K562 (cell line): ENCODE measurements around the gene ZNF358. TPM values are rescaled to one million over a fixed set of nuclear protein-coding genes. Genes with fewer than 3 reads are reported as not detected.

ENCODE experiments used
- CAMTA2 ChIP-seq: fragments of 250-450 bp; sonication (Bioruptor Pico); conservative IDR thresholded peaks from 2 replicates; pipeline ENCODE4 v1.5.1; 2022
- CC2D1A ChIP-seq: fragments of 450-650 bp; IDR thresholded peaks from 2 replicates; pipeline ENCODE4 v1.6.1; 2017; ENCODE audit warnings: mild to moderate bottlenecking
- COPS2 ChIP-seq: fragments of 450-650 bp; conservative IDR thresholded peaks from 2 replicates; pipeline ENCODE4 v1.6.1; 2016; ENCODE audit warnings: mild to moderate bottlenecking, moderate library complexity
- CREB3L1 ChIP-seq: fragments of 450-650 bp; IDR thresholded peaks from 2 replicates; pipeline ENCODE4 v1.6.1; 2014; ENCODE audit warnings: low read depth, mild to moderate bottlenecking, moderate library complexity, borderline replicate concordance
- DEAF1 ChIP-seq: fragments of 450-650 bp; formaldehyde crosslinking; IDR thresholded peaks from 2 replicates; pipeline ENCODE4 v1.4.0; 2020; ENCODE audit warnings: mild to moderate bottlenecking, moderate library complexity
- ILK ChIP-seq: fragments of 450-650 bp; IDR thresholded peaks from 2 replicates; pipeline ENCODE4 v1.6.1; 2016; ENCODE audit warnings: missing genetic modification characterization, low read depth, mild to moderate bottlenecking, missing compliant biosample characterization, moderate library complexity, borderline replicate concordance
- JUND ChIP-seq, 2 experiments: IDR thresholded peaks; 2 replicates in 1 of 2; 3 replicates in 1 of 2; pipeline ENCODE4 v1.6.1; 2011; ENCODE audit warnings: borderline replicate concordance in 2 of 2, low read depth in 2 of 2, low read length in 2 of 2, improper control_type of control experiment in 1 of 2, missing biosample characterization in 1 of 2, missing genetic modification characterization in 1 of 2, missing genetic modification reagents in 1 of 2
- KAT2B ChIP-seq: IDR thresholded peaks from one replicate; pipeline ENCODE4 v1.6.1; 2012; ENCODE audit warnings: low read depth, mild to moderate bottlenecking, control low read depth, inconsistent platforms, low read length, moderate library complexity
- KAT7 ChIP-seq: sonication (generic); formaldehyde crosslinking; IDR thresholded peaks from 2 replicates; pipeline ENCODE4 v1.8.0; 2022; ENCODE audit warnings: missing genetic modification reagents, mild to moderate bottlenecking, borderline replicate concordance
- KLF1 ChIP-seq: fragments of 450-650 bp; IDR thresholded peaks from 2 replicates; pipeline ENCODE4 v1.6.1; 2016; ENCODE audit warnings: missing genetic modification characterization, missing compliant biosample characterization
- MAFK ChIP-seq: IDR thresholded peaks from 2 replicates; pipeline ENCODE4 v1.6.1; 2011; ENCODE audit warnings: low read length, improper control_type of control experiment
- PCBP2 ChIP-seq: fragments of 200-400 bp; formaldehyde crosslinking; IDR thresholded peaks from 2 replicates; pipeline ENCODE4 v1.6.1; 2018; ENCODE audit warnings: low read length, low read depth, mild to moderate bottlenecking, moderate library complexity; ENCODE audit not compliant: poor library complexity, severe bottlenecking
- POLR2B ChIP-seq: fragments of 450-650 bp; IDR thresholded peaks from 2 replicates; pipeline ENCODE4 v1.6.1; 2018; ENCODE audit warnings: low read depth; ENCODE audit not compliant: partially characterized antibody
- POU5F1 ChIP-seq: fragments of 150-350 bp; IDR thresholded peaks from 2 replicates; pipeline ENCODE4 v1.6.1; 2014; ENCODE audit warnings: borderline replicate concordance, low read length, low read depth, mild to moderate bottlenecking; ENCODE audit not compliant: partially characterized antibody
- PPARD ChIP-seq: fragments of 250-450 bp; sonication (Bioruptor Pico); IDR thresholded peaks from 2 replicates; pipeline ENCODE4 v1.8.0; 2022; ENCODE audit warnings: inconsistent platforms, mild to moderate bottlenecking, moderate library complexity
- RAD21 ChIP-seq, 2 experiments: fragments of 250-450 bp in 1 of 2; fragments of 450-650 bp in 1 of 2; sonication (Bioruptor Pico) in 1 of 2; formaldehyde crosslinking in 1 of 2; IDR thresholded peaks in 1 of 2; conservative IDR thresholded peaks in 1 of 2; 2 replicates each; pipeline versions ENCODE4 v1.4.0 to v1.8.0; 2020 to 2022; ENCODE audit warnings: mild to moderate bottlenecking in 2 of 2, moderate library complexity in 1 of 2
- RAD51 ChIP-seq: fragments of 450-650 bp; IDR thresholded peaks from 2 replicates; pipeline ENCODE4 v1.7.1; 2016; ENCODE audit warnings: low read depth, mild to moderate bottlenecking, borderline replicate concordance
- SREBF1 ChIP-seq: fragments of 150-350 bp; IDR thresholded peaks from 2 replicates; pipeline ENCODE4 v1.6.1; 2014; ENCODE audit warnings: antibody characterized with exemption, low read depth, low read length, borderline replicate concordance
- ZBTB1 ChIP-seq: sonication (generic); formaldehyde crosslinking; IDR thresholded peaks from 2 replicates; pipeline ENCODE4 v1.8.1; 2023; ENCODE audit warnings: missing genetic modification reagents, low read depth, mild to moderate bottlenecking, borderline replicate concordance
- ZFP30 ChIP-seq: fragments of 250-450 bp; sonication (Bioruptor Pico); IDR thresholded peaks from 2 replicates; pipeline ENCODE4 v1.8.0; 2022; ENCODE audit warnings: moderate library complexity, mild to moderate bottlenecking, inconsistent platforms, borderline replicate concordance
- ZFPM2 ChIP-seq: fragments of 250-450 bp; sonication (Bioruptor Pico); IDR thresholded peaks from 2 replicates; pipeline ENCODE4 v1.5.1; 2022; ENCODE audit warnings: mild to moderate bottlenecking
- ZNF133 ChIP-seq: fragments of 250-450 bp; sonication (Bioruptor Pico); IDR thresholded peaks from 2 replicates; pipeline ENCODE4 v1.4.0; 2020; ENCODE audit warnings: mild to moderate bottlenecking
- ZNF165 ChIP-seq: fragments of 250-450 bp; sonication (Bioruptor Pico); IDR thresholded peaks from 2 replicates; pipeline ENCODE4 v1.4.0; 2020; ENCODE audit warnings: borderline replicate concordance
- ZNF354B ChIP-seq: fragments of 250-450 bp; sonication (Bioruptor Pico); IDR thresholded peaks from 2 replicates; pipeline ENCODE4 v1.4.0; 2020
- ZNF830 ChIP-seq: fragments of 250-450 bp; sonication (Bioruptor Pico); IDR thresholded peaks from 2 replicates; pipeline ENCODE4 v1.5.0; 2021; ENCODE audit warnings: mild to moderate bottlenecking
- polyA plus RNA-seq, 8 experiments: library from polyadenylated mRNA; depleted of rRNA in 4 of 8; stranded (reverse) in 5 of 8; unstranded in 3 of 8; fragments of >200 nt; fragmentation: Nextera tagmentation in 2 of 8; fragmentation: Illumina TruSeq in 1 of 8; extraction: Ambion mirVana in 2 of 8; extraction: Trizol in 1 of 8; gene quantifications; 2 replicates each; pipeline versions ENCODE4 v1.2.1 to v1.2.3, GENCODE V29; 2011 to 2014; ENCODE audit warnings: inconsistent platforms in 1 of 8, missing spikeins in 1 of 8
- total RNA-seq, 7 experiments: library from RNA; depleted of rRNA in 6 of 7; stranded (reverse); fragments of >200 nt in 6 of 7; fragmentation: Illumina TruSeq in 2 of 7; extraction: Trizol in 2 of 7; gene quantifications; 2 replicates each; pipeline versions ENCODE4 v1.2.1 to v1.2.3, GENCODE V29; 2011 to 2021; ENCODE audit warnings: low replicate concordance in 1 of 7

The ZNF358 gene
- total and polyA plus RNA-seq, 9 of the 15 experiments (the other 6 are each of a cell fraction or from before 2014, with no cell fraction given): 0.04 to 17.2 (median 4.9) TPM

- TF ChIP-seq CC2D1A (no peak; the same call in 1 of the 2 replicates), ZNF354B (CRISPR knock-in tag) (no peak), COPS2 (no peak), KAT2B (no peak), KAT7 (peak; percentile 72; the same call in 1 of the 2 replicates), PPARD (CRISPR knock-in tag) (no peak), MAFK (no peak), KLF1 (tag) (no peak), ZFP30 (CRISPR knock-in tag) (no peak), CREB3L1 (peak; percentile 93), ZFPM2 (CRISPR knock-in tag) (no peak), ZBTB1 (CRISPR knock-in tag) (0 out of 2 replicates have a peak, but pooled peaks have one; percentile 6), ILK (no peak), POLR2B (no peak), DEAF1 (CRISPR knock-in tag) (no peak), RAD51 (no peak), ZNF830 (CRISPR knock-in tag) (peak; percentile 60; the same call in 1 of the 2 replicates), PCBP2 (no peak), CAMTA2 (CRISPR knock-in tag) (0 out of 2 replicates have a peak, but pooled peaks have one; percentile 24), POU5F1 (peak; percentile 86), RAD21 (CRISPR knock-in tag; conservative IDR thresholded peaks at IDR 0.05 in 1 of 2, IDR thresholded peaks at IDR 0.05 in 1 of 2) (no peak; a peak in 1 of 4 replicates), SREBF1 (no peak), ZNF165 (CRISPR knock-in tag) (no peak), ZNF133 (CRISPR knock-in tag) (no peak), JUND (IDR thresholded peaks at IDR 0.05; ENCODE audit: borderline replicate concordance, low read depth, low read length) (peak; percentile 83), JUND (tag; IDR thresholded peaks at IDR 0.05; ENCODE audit: borderline replicate concordance, low read depth, low read length) (peak; percentile 72; the same call in 1 of the 3 replicates)
Observed at GRCh38 chr19:7535047-7535997, 19.4 kb downstream of the ZNF358 start, which contains the start of gene PNPLA6 (continued).
